Bone marrow (tissue), 2 donors: ENCODE measurements around the gene HAUS3.
"Not testable (repeated sequence)": the region's sequence is repeated elsewhere in the genome, so short reads cannot be mapped to it uniquely, and the experiment has no call there.

Experiments
- DNase-seq, 2 donors: peaks; one replicate each; lab custom pipeline; 2025; lab: John Stamatoyannopoulos, UW

The HAUS3 gene

GRCh38 chr4:2220016-2220630 is 21.8 kb downstream of the HAUS3 start:
- peak; percentile 34 to 61 for DNase-seq

DNA sequence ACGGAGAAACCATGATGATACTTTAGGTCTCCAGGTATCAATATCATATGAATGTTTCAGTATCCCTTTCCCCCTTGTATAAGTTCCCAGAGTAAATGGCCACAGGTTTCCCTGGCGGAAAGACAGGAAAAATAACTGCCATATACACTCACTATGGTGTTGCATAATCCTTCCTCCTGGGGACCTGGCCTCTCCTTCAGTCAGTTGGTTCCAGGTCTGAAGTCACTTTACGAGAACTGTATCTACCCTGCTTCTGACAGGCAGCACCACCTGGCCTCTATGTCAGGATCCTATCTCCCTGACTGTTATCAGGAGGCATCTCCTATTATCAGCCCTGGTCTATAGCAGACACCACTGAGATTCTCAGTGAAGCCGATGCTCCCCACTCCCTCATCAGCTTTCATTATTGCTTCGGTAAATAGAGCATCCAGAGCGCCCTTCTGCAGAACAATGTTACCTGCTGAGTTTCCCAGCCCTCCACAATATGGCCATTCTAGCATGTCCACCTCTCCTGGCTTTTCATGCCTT is 22.6 kb downstream of the HAUS3 start:
- DNase-seq = no peak

GRCh38 chr4:2218436-2218835 is 23.5 kb downstream of the HAUS3 start:
- no peak for DNase-seq

DNA sequence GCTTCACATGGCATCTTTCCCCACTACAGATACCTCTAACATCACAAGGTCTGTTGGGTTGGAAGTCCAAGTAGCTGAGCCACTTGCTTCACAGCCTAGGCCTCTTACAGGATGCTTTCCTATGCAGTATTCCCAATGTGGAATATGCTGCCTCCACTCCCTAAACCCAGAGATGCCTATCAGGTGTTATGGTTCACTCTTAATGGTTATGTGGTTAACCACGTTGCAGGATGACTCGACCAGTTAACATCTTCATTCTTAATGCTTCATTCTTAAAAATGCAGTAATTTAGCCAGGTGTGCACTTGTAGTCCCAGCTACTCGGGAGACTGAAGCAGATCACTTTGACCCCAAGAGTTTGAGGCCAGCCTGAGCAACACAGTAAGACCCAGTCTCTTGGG is 24.2 kb downstream of the HAUS3 start:
- DNase-seq = no peak

DNA sequence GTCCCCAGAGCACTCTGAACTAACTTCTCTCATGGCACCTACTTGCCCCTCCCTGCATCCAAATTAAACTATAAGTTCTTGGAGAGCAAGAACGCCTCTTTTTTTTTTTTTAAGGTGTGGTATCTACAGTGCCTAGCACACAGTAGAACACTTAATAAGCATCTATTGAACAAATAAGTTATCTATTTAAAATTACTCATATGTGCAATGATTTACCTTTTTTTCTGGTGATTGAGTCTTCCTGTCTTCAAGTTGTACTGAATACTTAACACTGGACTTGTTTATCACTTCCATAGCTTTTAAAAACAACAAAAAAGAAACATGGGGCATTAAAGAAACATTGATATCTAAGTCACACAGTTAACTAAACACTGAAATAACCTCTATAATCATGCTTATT is 29.1 kb downstream of the HAUS3 start:
- DNase-seq = no peak

DNA sequence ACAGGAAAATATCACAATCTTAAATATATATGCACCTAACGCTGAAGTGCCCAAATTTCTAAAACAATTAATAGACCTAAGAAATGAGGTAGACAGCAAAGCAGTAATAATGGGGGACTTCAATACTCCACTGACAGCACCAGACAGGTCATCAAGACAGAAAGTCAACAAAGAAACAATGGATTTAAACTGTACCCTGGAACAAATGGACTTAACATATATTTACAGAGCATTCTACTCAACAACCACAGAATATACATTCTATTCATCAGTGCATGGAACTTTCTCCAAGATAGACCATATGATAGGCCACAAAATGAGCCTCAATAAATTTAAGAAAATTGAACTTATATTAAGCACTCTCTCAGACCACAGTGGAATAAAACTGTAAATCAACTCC is 39.1 kb downstream of the HAUS3 start:
- DNase-seq = not testable (repeated sequence)

- no peak for DNase-seq
These were observed 47.4 kb downstream of the HAUS3 start for GRCh38 chr4:2194496-2194895.

DNA sequence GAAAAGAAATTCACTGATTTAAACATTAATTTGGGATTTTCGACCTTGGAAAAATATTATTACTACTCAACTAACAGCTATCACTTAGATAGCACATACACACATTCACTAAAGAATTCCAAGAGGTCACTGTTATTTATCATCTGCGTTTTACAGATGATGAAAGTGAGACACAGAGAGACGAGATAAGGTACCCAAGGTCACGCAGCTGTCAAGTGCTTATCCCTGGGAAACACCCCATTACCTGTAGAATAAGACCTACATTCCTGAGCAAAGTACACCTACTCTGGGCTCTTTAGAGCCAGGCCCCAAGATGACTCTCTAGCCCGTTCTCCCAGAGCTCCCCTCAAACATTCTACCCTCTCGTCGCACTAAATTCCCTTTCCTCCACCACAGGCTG is 48.6 kb downstream of the HAUS3 start:
- DNase-seq = no peak

GRCh38 chr4:2186865-2187172 is 55.1 kb downstream of the HAUS3 start:
- no peak for DNase-seq

DNA sequence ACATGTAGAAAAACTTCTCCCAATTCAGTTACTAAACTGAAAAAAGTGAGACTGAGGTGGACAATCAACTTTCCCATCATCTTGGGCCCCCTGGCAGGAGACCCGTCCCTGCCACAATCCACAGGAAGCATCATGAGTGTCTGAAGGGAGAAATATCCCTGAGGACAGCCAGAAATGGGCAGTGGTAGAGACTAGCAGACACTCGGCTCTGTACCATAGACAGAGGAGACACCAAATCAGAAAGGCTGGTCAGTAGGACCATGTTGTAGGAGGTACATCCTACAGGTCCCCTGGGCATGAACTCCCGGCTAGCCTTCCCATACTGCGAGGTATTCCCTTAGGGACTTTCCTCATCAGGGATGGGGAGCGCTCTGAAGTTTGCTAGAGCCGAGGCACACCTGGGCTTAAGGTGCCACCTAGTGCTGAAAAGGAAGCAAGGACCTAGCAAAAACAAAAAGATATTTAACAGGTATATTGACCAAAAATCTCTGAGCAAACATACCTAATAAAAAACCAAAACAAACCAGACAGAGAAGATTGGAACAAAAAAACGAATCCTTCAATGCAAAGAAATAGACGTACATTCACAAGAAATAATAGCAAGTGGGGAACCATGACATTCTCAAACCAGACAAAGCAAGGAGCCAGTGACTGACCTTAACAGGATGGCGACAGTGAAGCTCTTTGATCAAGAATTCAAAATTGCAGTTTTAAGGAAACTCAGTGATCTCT is 55.6 kb downstream of the HAUS3 start:
- DNase-seq = no peak

GRCh38 chr4:2183394-2183793 is 58.5 kb downstream of the HAUS3 start:
- no peak for DNase-seq

GRCh38 chr4:2182994-2183393 is 58.9 kb downstream of the HAUS3 start:
- DNase-seq = no peak

DNA sequence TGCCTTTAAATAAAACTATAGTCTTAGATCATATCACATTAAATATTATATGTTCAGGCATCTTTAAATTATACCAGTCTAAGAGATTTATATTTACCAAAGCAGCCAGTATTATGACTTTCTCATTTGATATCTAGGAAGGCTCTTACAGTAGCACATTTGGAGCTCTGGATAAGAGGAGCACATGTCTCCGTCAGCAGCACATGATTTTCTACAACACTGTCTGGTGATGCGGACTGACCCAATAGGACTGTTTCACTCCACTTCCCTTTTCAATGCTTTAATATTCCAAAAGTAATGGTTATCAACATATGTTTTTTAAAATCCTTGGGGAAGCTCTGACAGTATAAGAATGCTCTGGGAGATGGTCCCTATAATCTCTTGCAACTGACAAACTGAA is 61.5 kb downstream of the HAUS3 start:
- no peak for DNase-seq

DNA sequence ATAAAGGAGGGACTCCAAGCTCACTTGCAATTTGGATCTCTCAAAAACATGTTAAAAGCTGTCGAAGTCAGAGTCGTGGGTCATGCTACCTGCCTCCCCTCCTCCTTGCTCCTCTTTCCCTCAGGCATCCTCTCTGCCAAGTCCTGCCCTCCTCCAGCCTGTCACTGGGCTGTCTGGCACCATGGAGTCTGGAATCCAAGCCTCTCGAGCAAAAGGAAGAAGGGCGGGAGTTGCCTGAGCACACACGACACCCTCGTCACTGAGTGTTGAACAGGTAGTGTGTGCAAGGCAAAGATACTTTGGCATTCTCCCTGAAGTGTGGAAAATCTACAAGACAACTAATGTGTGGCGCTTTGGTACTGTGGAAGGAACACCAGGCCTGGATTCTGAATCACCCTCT is 62.2 kb downstream of the HAUS3 start:
- DNase-seq = no peak

- DNase-seq = no peak
These were observed 62.9 kb downstream of the HAUS3 start for GRCh38 chr4:2178986-2179385.
